IMR-90 (cell line): ENCODE data around the gene SIPA1L3. TPM values are rescaled to one million over a fixed set of nuclear protein-coding genes. Genes with fewer than 3 reads are reported as not detected.

ENCODE experiments used
- ATAC-seq: fragments of 200-7000 bp; cut with Tn5 transposase; 2 replicates; pipeline ENCODE4 v1.9.1; 2020; ENCODE audit warnings: low read depth, mild to moderate bottlenecking, moderate library complexity
- BruUV-seq: library from RNA; stranded (reverse); fragments of 400-500 nt; replicated peaks from 2 replicates; lab custom pipeline; 2021; lab: Mats Ljungman, UMichigan
- CTCF ChIA-PET: fragments of 300-600 bp; formaldehyde crosslinking; extraction: SDS; loops from one replicate; lab custom pipeline; 2021; ENCODE audit warnings: antibody characterized with exemption; lab: Yijun Ruan, JAX
- POLR2A ChIA-PET: fragments of 300-600 bp; sonication (Branson Sonifier 250); formaldehyde crosslinking; loops from one replicate; lab custom pipeline; 2022; ENCODE audit warnings: antibody characterized with exemption; ENCODE audit not compliant: unreplicated experiment; lab: Charles Lee
- DNase-seq: peaks from one replicate; pipeline ENCODE4 v3.0.0; 2013
- H2AFZ ChIP-seq: replicated peaks from 2 replicates; pipeline ENCODE3; 2013; ENCODE audit warnings: low read length, mild to moderate bottlenecking; ENCODE audit not compliant: poor library complexity
- H2AK5ac ChIP-seq: 2 replicates; pipeline ENCODE4 v1.6.1; 2013; ENCODE audit warnings: low read depth, low read length, inconsistent platforms
- H2AK9ac ChIP-seq: replicated peaks from 2 replicates; pipeline ENCODE3; 2013; ENCODE audit warnings: mild to moderate bottlenecking, low read depth, low read length, moderate library complexity; ENCODE audit not compliant: poor library complexity
- H2BK120ac ChIP-seq: 2 replicates; pipeline ENCODE4 v1.6.1; 2013; ENCODE audit warnings: low read depth, low read length, inconsistent platforms
- H2BK15ac ChIP-seq: 3 replicates; pipeline ENCODE4 v1.6.1; 2013; ENCODE audit warnings: low read depth, low read length, inconsistent platforms
- H2BK20ac ChIP-seq: 2 replicates; pipeline ENCODE4 v1.6.1; 2013; ENCODE audit warnings: low read depth, mild to moderate bottlenecking, inconsistent platforms, low read length, moderate library complexity
- H2BK5ac ChIP-seq: 2 replicates; pipeline ENCODE4 v1.6.1; 2013; ENCODE audit warnings: mild to moderate bottlenecking, low read depth, low read length, inconsistent platforms; ENCODE audit not compliant: poor library complexity, severe bottlenecking
- H3K14ac ChIP-seq: replicated peaks from 2 replicates; pipeline ENCODE4 v1.6.1; 2013; ENCODE audit warnings: low read depth, low read length, inconsistent platforms
- H3K18ac ChIP-seq: 2 replicates; pipeline ENCODE4 v1.6.1; 2013; ENCODE audit warnings: low read depth, low read length, control low read depth
- H3K23ac ChIP-seq: 2 replicates; pipeline ENCODE4 v1.6.1; 2013; ENCODE audit warnings: low read depth, low read length, inconsistent platforms
- H3K27ac ChIP-seq: 2 replicates; pipeline ENCODE4 v1.5.1; 2013; ENCODE audit warnings: mild to moderate bottlenecking, control low read depth, low read length; ENCODE audit not compliant: insufficient read depth
- H3K27me3 ChIP-seq: 2 replicates; pipeline ENCODE4 v1.6.1; 2013; ENCODE audit warnings: low read length; ENCODE audit not compliant: control insufficient read depth, insufficient read depth
- H3K36me3 ChIP-seq: 2 replicates; pipeline ENCODE4 v1.6.1; 2013; ENCODE audit warnings: low read length, mixed read lengths; ENCODE audit not compliant: control insufficient read depth, insufficient read depth
- H3K4ac ChIP-seq: 2 replicates; pipeline ENCODE4 v1.6.1; 2013; ENCODE audit warnings: low read depth, low read length, inconsistent platforms
- H3K4me1 ChIP-seq: 2 replicates; pipeline ENCODE4 v1.6.1; 2013; ENCODE audit warnings: low read length, mixed read lengths; ENCODE audit not compliant: control insufficient read depth, insufficient read depth
- H3K4me2 ChIP-seq: 2 replicates; pipeline ENCODE4 v1.6.1; 2013; ENCODE audit warnings: low read depth, mild to moderate bottlenecking, control low read depth, low read length, moderate library complexity
- H3K4me3 ChIP-seq: 2 replicates; pipeline ENCODE4 v1.5.1; 2013; ENCODE audit warnings: low read depth, mild to moderate bottlenecking, control low read depth, low read length, moderate library complexity; ENCODE audit not compliant: insufficient read depth
- H3K56ac ChIP-seq: 2 replicates; pipeline ENCODE4 v1.6.1; 2013; ENCODE audit warnings: low read length, inconsistent platforms; ENCODE audit not compliant: insufficient read depth; ENCODE audit errors: extremely low read depth
- H3K79me1 ChIP-seq, 2 experiments: 2 replicates each; pipeline ENCODE4 v1.6.1; 2013; ENCODE audit warnings: low read length in 2 of 2, inconsistent platforms in 1 of 2, low read depth in 1 of 2
- H3K9ac ChIP-seq: 2 replicates; pipeline ENCODE4 v1.6.1; 2013; ENCODE audit warnings: low read depth, low read length, control low read depth
- H3K9me1 ChIP-seq: 2 replicates; pipeline ENCODE4 v1.6.1; 2013; ENCODE audit warnings: low read length, inconsistent platforms; ENCODE audit not compliant: insufficient read depth
- H3K9me3 ChIP-seq: 2 replicates; pipeline ENCODE4 v1.6.1; 2013; ENCODE audit warnings: low read length; ENCODE audit not compliant: control insufficient read depth, insufficient read depth
- H4K20me1 ChIP-seq: 2 replicates; pipeline ENCODE4 v1.6.1; 2013; ENCODE audit warnings: low read length, inconsistent platforms; ENCODE audit not compliant: insufficient read depth
- H4K5ac ChIP-seq: 2 replicates; pipeline ENCODE4 v1.6.1; 2013; ENCODE audit warnings: mild to moderate bottlenecking, low read depth, low read length, control low read depth
- H4K8ac ChIP-seq, 2 experiments: 2 replicates each; pipeline ENCODE4 v1.6.1; 2013; ENCODE audit warnings: low read depth in 2 of 2, low read length in 2 of 2, control low read depth in 1 of 2, inconsistent platforms in 1 of 2
- H4K91ac ChIP-seq: 2 replicates; pipeline ENCODE4 v1.6.1; 2013; ENCODE audit warnings: low read depth, low read length, inconsistent platforms; ENCODE audit not compliant: insufficient read depth
- CHD1 ChIP-seq: IDR thresholded peaks from 2 replicates; pipeline ENCODE4 v1.6.1; 2012; ENCODE audit warnings: low read depth, low read length, improper control_type of control experiment
- FOS ChIP-seq: fragments of 150-350 bp; IDR thresholded peaks from 2 replicates; pipeline ENCODE4 v1.6.1; 2016; ENCODE audit warnings: low read depth, low read length
- WGBS, 2 experiments: methylation state at CpG; one replicate each; pipeline versions ENCODE4 v1.1.5 to v1.1.7; 2013; ENCODE audit warnings: missing lambda C conversion rate in 2 of 2; ENCODE audit not compliant: insufficient read length in 1 of 2; ENCODE audit errors: extremely low coverage in 2 of 2; 5-methylcytosine and 5-hydroxymethylcytosine counted together
- dilution Hi-C: fragments of 300-500 bp; cut with HindIII; formaldehyde crosslinking; loops from one replicate; pipeline ENCODE4 v1.14.3; 2018; ENCODE audit warnings: low sequenced_read_pairs; ENCODE audit not compliant: unreplicated experiment
- in situ Hi-C: fragments of 300-500 bp; cut with MboI; formaldehyde crosslinking; loops from 3 replicates; pipeline ENCODE4 v1.14.3; 2019; ENCODE audit warnings: low sequenced_read_pairs, inconsistent platforms, mixed read lengths
- intact Hi-C: fragments of 100-400 bp; cut with micrococcal nuclease; formaldehyde crosslinking; loops from 2 replicates; pipeline ENCODE4 v1.10.0; 2022
- polyA plus RNA-seq, 3 experiments: library from polyadenylated mRNA; depleted of rRNA; stranded (reverse); fragments of >200 nt; gene quantifications; 2 replicates each; pipeline ENCODE4 v1.2.3, GENCODE V29; 2012; ENCODE audit warnings: low replicate concordance in 1 of 3
- total RNA-seq: library from RNA; depleted of rRNA; stranded (reverse); fragments of >200 nt; gene quantifications from 2 replicates; pipeline ENCODE4 v1.2.3, GENCODE V29; 2012

Gene SIPA1L3
- total and polyA plus RNA-seq, 2 of the 4 experiments (the other 2 are of a cell fraction), result 4.1 to 9.4 TPM

DNA sequence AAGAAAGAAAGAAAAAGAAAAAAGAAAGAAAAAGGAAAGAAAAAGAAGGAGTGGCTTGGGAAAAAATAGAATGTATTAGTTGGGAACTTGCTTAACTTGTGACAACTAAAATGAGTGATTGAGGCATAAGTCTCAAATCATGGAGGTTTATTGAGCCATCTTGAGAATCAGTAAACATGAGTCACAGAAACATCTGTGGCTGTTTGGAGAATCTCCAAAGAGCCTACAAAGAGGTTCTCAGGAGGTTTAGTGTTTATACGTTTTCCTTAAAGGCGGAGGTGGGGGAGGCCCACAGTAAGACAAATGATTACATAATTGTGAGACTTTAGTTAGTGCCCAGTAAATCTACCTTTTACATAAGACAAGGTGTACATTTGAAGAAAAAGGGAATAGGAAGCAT is 39.2 kb upstream of the SIPA1L3 start:
- no peaks in the 10 kb centered on the region for H3K79me1 ChIP-seq
- in situ Hi-C loops, result no loop called here
- H3K4me2 ChIP-seq, result no peak overlapping the region
- no peak overlapping the region for H3K9ac ChIP-seq
- no peaks in the 10 kb centered on the region for H3K27me3 ChIP-seq
- H3K9me3 ChIP-seq, result peaks cover 6% of the 10 kb centered on the region
- no peak overlapping the region for H3K27ac ChIP-seq
- H4K8ac ChIP-seq, result no peak overlapping the region
- no peak overlapping the region for H2BK15ac ChIP-seq
- TF ChIP-seq CHD1 (no peak), FOS (peak; percentile 39; the same call in 1 of the 2 replicates)
- H2BK120ac ChIP-seq, result no peak overlapping the region
- intact Hi-C loops, result no loop called here
- no peak overlapping the region for H2BK5ac ChIP-seq
- no peak overlapping the region for H4K91ac ChIP-seq
- no TSS peak for BruUV-seq
- DNase-seq (peak; percentile 82), ATAC-seq (no peak)
- WGBS, 2 experiments, result no CpG with 5 or more reads among the region's 2 CpGs
- no peaks in the 10 kb centered on the region for H3K4me1 ChIP-seq
- H2BK20ac ChIP-seq, result no peak overlapping the region
- no peaks in the 10 kb centered on the region for H4K20me1 ChIP-seq
- no peak overlapping the region for H2AFZ ChIP-seq
- H3K9me1 ChIP-seq, result no peaks in the 10 kb centered on the region
- H3K18ac ChIP-seq, result no peak overlapping the region
- no peak overlapping the region for H2AK5ac ChIP-seq
- H3K4me3 ChIP-seq, result no peak overlapping the region
- no peak overlapping the region for H2AK9ac ChIP-seq
- ChIA-PET CTCF (no interaction called here), POLR2A (no interaction called here)
- H3K14ac ChIP-seq, result no peak overlapping the region
- H4K5ac ChIP-seq, result no peak overlapping the region
- H3K36me3 ChIP-seq, result no peaks in the 10 kb centered on the region
- no peak overlapping the region for H3K56ac ChIP-seq
- H3K4ac ChIP-seq, result no peak overlapping the region
- no peak overlapping the region for H3K23ac ChIP-seq
- dilution Hi-C loops, result no loop called here
